SKM-1 (cell line): ENCODE results near the gene DEFB110.

ENCODE experiments used
- DNase-seq: peaks from one replicate; lab custom pipeline; 2025; ENCODE audit not compliant: unreplicated experiment; lab: John Stamatoyannopoulos, UW

Gene DEFB110

DNA sequence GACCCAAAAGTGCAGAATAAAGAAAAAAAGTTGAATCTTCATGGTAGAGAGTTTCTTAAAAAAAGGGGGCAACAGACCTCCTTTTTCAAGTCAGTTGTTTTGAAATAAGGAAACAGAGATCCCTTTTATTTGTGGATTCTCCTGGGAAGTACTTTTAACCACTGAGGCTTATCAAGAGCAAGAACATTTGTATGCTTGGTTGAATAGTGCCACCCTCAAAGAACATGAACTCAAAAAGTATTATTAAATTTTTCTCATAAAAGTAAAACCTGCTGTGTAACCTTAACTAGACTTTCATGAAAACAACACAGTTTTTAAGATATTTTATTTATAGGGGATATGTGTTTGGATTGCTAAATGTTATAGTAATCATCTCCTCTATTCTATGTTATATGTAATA, at the start of gene DEFB110:
Gene DEFB110 (minus strand): TSS at position 101 of the 400 bp plus-strand sequence. CDS start 59 bp downstream, at position 42.
- DNase-seq = no peak

GRCh38 chr6:50070101-50070500, 48.3 kb upstream of the DEFB110 start:
- no peak for DNase-seq

- DNase-seq = no peak
Observed at GRCh38 chr6:50062051-50062450, 40.3 kb upstream of the DEFB110 start.

- no peak for DNase-seq
Observed at GRCh38 chr6:50056242-50056641, 34.4 kb upstream of the DEFB110 start.

- no peak for DNase-seq
Observed at GRCh38 chr6:50049829-50050228, 28.0 kb upstream of the DEFB110 start, which contains the start of gene DEFB112. TSS of gene DEFB112 (minus strand) at chr6:50049929. CDS start at chr6:50049869, 60 bp downstream.

DNA sequence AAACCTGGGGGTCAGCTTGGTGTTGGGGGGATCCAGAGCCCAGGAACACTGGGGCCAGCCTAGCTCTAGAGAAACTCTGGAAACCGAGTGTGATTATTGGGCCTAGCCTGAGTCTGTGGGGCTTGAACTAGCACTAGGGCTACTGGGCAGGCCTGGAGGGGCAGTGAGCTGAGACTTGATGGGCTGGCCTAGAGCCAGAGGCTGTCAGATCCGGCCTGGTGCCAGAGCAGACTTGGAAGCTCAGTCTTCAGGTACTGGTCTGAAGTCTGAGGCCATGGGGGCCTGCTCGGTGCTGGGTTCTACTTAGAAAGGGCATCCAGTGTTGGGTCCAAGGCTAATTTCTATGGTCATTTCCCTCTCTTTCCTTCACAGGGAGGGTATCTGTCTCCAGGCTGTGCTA, 25.2 kb upstream of the DEFB110 start:
- DNase-seq = no peak

- no peak for DNase-seq
Observed at GRCh38 chr6:50030777-50031562, 9.2 kb upstream of the DEFB110 start.

DNA sequence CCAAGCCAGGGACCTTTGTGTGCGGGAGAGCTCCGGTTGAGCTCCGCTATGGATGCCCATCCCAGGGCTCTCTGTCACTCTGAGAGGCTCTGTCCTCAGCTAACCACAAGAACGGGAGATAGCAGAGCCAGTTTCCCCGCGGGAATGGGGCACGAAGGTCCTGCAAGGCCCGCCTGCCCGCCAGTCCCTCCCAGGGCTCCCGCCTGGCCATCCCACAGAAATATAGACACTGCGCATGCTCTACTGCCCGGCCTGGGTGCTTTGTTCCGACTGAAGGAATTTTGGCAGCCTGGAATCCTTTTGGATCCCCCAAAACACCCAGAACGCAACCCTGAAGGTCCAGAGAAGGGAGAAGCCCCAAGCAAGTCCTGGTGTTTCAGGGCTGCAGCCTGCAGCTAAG, 8.6 kb upstream of the DEFB110 start:
- DNase-seq = no peak

GRCh38 chr6:50025258-50025657, 3.5 kb upstream of the DEFB110 start:
- no peak for DNase-seq

GRCh38 chr6:50007819-50008218, 14.0 kb downstream of the DEFB110 start:
- no peak for DNase-seq

DNA sequence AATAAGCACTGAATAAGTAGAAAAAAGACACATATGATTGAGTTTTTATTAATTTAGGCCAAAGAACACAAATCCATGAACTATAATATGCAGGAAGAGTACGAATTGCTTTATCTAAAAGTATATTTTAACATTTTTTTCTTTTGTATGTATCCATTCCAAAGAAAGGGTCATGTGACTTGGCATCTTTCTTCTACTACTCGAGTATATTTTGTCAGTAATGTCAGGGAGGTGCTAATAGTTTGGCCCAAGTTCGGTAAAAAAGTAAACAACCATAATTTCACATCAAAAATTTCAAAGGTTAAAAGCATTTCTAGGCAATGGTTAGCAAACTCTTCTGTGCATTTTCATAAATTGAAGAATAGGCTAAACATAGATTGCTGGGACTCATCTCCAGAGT, 18.7 kb downstream of the DEFB110 start:
- no peak for DNase-seq

GRCh38 chr6:49995278-49995677, 26.5 kb downstream of the DEFB110 start:
- no peak for DNase-seq

GRCh38 chr6:49988900-49989299, 32.9 kb downstream of the DEFB110 start:
- no peak for DNase-seq

GRCh38 chr6:49987749-49988148, 34.0 kb downstream of the DEFB110 start:
- no peak for DNase-seq

GRCh38 chr6:49986551-49986950, 35.2 kb downstream of the DEFB110 start:
- no peak for DNase-seq

DNA sequence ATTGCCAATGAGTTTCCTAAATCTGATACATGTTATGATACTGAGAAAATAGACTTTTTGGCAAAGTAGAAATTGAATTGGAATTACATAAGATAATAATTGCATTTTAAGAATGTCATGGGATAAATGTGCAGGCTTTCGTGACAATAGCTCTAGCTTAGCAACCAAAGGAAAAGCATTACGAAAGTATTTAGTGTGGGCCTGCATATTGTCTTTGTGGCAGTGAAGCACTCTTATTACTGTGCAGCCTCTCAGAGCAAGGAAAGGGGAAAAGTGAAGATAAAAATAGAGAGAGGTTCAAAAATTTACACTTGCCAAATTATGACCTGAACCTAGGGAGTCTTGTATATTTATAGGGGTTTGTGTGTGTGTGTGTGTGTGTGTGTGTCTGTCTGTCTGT, 39.7 kb downstream of the DEFB110 start:
- no peak for DNase-seq

DNA sequence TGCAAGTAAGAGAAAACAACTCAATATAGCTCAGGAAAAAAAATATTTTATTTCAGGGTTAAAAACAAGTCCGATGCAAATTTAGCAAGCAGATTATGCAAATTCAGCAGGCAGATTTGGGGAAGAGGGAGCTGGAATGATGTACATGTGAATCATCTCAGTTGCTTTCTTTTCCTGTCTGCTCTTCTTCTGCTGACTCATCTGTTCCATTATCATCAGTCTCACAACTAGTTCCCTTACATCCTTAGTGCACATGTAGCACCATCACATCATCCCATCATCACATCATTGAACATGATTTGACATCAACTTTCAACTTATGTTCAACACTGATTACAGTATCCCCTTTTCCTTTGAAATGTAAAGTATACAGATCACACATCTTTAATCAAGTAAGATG, 40.9 kb downstream of the DEFB110 start:
- no peak for DNase-seq

DNA sequence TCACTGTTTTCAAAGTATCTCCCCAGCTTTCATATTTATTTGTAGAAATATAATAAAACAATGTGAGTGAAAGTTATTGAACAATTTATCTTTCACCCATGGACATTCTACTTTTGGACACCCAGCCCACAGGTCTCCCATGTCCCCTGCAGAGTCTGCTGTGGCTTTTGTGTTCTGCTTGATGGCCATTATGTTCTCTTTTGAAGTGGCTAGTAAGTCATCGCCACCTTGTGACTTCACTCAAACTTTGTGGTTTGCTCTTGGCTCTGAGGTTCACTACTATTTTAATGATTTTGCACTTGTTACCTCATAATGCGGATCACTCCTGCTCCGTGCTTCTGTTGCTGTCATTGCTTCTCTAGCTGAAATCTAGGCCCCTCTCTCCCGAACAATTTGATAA, 42.2 kb downstream of the DEFB110 start:
- DNase-seq = no peak

- no peak for DNase-seq
Observed at GRCh38 chr6:49978332-49979226, 43.2 kb downstream of the DEFB110 start.

GRCh38 chr6:49969605-49970004, 52.2 kb downstream of the DEFB110 start, which contains the start of gene DEFB113:
TSS of gene DEFB113 (minus strand) at chr6:49969625. CDS start at chr6:49969625, 0 bp downstream.
- DNase-seq = no peak
